ENCODE measurements around the gene LILRB1. TPM values are rescaled to one million over a fixed set of nuclear protein-coding genes. Genes with fewer than 3 reads are reported as not detected.

Gene LILRB1
- total and polyA plus RNA-seq, 8 donors, result 1.2 to 47.3 (median 1.6) TPM

DNA sequence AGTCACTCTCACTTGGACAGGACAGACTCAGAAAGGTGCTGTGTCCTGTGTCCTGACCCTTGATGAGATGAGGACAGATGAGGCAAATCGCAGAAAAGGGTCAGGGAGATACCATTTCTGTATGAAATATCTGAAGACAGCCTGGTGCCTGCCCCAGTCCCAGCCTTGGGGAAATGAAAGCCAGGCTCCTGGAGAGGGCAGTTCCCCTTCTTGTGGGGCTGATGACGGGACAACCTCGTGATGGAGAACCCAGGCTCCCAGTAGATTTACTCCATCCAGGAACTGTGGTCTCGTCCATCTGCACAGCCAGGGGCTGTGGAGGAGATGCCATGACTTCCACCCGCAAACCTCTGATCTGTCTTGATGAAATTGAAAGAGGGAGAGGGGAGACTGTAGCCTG lies 13.8 kb downstream of the LILRB1 start:
- H3K27ac ChIP-seq, result peak overlapping the region in 1 of 2 donors; percentile 76
- peak in 1 of 4 donors; percentile 76 for DNase-seq
- peak overlapping the region in 1 of 2 donors; percentile 19 for H3K4me3 ChIP-seq
- peaks cover 0 to 5% of the 10 kb centered on the region in 2 donors for H3K4me1 ChIP-seq
- H3K9me3 ChIP-seq, result no peaks in the 10 kb centered on the region
- TF ChIP-seq, protein P1, sequence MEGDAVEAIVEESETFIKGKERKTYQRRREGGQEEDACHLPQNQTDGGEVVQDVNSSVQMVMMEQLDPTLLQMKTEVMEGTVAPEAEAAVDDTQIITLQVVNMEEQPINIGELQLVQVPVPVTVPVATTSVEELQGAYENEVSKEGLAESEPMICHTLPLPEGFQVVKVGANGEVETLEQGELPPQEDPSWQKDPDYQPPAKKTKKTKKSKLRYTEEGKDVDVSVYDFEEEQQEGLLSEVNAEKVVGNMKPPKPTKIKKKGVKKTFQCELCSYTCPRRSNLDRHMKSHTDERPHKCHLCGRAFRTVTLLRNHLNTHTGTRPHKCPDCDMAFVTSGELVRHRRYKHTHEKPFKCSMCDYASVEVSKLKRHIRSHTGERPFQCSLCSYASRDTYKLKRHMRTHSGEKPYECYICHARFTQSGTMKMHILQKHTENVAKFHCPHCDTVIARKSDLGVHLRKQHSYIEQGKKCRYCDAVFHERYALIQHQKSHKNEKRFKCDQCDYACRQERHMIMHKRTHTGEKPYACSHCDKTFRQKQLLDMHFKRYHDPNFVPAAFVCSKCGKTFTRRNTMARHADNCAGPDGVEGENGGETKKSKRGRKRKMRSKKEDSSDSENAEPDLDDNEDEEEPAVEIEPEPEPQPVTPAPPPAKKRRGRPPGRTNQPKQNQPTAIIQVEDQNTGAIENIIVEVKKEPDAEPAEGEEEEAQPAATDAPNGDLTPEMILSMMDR (IDR thresholded peaks at IDR 0.05), result no peak
- peaks cover 0 to 34% of the 10 kb centered on the region in 2 donors for H3K27me3 ChIP-seq
- ATAC-seq, result peak; percentile 85
- intact Hi-C loops (cut with DNase I), result no loop called here
- no peaks in the 10 kb centered on the region for H3K36me3 ChIP-seq

DNA sequence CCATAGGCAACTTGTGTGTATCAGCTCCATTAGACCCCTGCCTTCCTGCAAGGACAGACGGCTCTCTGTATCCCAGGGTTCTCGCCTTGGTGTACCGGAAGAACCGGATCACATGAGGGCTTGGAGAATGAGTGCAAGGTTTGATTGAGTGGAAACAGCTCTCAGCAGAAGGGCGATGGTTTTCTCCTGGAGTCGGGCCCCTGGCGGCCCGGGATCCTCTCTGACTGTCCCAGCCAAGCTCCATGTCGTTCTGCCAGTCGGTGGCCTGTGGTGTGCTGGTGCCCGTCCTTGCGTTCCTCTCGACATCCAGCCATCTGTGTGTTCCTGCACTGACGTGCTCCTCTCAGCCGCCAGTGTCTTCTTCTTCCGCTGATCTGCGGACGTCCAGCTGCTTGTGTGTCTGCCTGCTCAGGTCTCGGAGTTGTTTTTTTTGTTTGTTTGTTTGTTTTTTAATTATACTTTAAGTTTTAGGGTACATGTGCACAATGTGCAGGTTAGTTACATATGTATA lies 16.1 kb downstream of the LILRB1 start:
- intact Hi-C loops (cut with DNase I), result no loop called here
- Histone ChIP-seq H3K27me3 (peaks cover 0 to 36% of the 10 kb centered on the region in 2 donors), H3K4me1 (peaks cover 0 to 5% of the 10 kb centered on the region in 2 donors), H3K9me3 (no peaks in the 10 kb centered on the region), H3K4me3 (no peak overlapping the region), H3K27ac (no peak overlapping the region), H3K36me3 (no peaks in the 10 kb centered on the region)
- ATAC-seq (no peak), DNase-seq (no peak)
- TF ChIP-seq, protein P1 (IDR thresholded peaks at IDR 0.05), result no peak

DNA sequence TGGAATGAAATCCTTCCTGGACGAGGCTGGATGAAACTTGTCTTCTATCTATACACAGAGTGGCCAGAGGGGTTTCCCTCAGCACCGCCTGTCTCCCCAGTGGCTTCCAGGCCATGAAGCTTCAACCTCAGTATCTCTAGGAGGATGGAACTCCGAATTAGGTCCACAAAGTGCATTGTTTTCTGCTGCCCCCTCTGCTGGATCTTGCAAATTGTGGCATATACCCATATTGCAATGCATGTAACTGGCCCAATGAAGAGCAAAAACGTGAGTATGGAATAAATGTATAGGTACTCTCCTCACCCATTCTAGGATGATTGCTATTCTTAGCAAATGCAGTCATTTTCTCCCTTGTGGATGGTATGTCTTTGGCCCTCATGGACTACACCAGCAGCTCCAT lies 17.8 kb downstream of the LILRB1 start:
- TF ChIP-seq, protein P1 (IDR thresholded peaks at IDR 0.05), result no peak

DNA sequence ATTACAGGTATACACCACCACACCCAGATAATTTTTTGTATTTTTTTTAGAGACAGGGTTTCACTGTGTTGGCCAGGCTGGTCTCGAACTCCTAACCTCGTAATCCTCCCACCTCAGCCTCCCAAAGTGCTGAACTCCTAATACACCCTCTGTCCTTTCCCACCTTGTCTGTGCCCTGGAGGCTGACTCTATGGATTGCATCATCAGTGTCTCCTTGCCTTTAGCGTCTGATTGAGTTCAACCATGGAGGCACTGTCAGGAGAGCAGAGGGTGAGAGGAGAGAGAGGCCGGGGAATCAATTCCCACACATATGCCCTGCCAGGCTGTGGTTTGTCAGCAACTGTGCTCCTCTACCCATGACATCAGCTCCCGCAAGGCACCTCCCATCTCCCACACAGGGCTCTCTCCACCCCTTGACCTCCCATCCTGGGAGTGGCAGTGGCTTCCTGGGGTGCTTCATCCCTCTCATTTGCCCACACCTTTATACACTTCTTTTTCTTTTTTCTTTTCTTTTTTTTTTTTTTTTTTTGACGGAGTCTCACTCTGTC lies 19.9 kb downstream of the LILRB1 start:
- intact Hi-C loops (cut with DNase I), result no loop called here
- Histone ChIP-seq H3K9me3 (no peaks in the 10 kb centered on the region), H3K27ac (no peak overlapping the region), H3K27me3 (peaks cover 0 to 12% of the 10 kb centered on the region in 2 donors), H3K36me3 (no peaks in the 10 kb centered on the region), H3K4me3 (no peak overlapping the region), H3K4me1 (no peaks in the 10 kb centered on the region)
- DNase-seq, result no peak
- TF ChIP-seq, protein P1 (IDR thresholded peaks at IDR 0.05), result no peak
- no peak for ATAC-seq

More for the DNA sequence above, 17.8 kb downstream of the LILRB1 start:
- H3K4me1 ChIP-seq, result no peaks in the 10 kb centered on the region
- peaks cover 0 to 20% of the 10 kb centered on the region in 2 donors for H3K27me3 ChIP-seq
- intact Hi-C loops (cut with DNase I), result no loop called here
- no peaks in the 10 kb centered on the region for H3K9me3 ChIP-seq
- H3K27ac ChIP-seq, result no peak overlapping the region
- H3K36me3 ChIP-seq, result no peaks in the 10 kb centered on the region
- no peak overlapping the region for H3K4me3 ChIP-seq
- ATAC-seq, result no peak
- DNase-seq, result no peak

DNA sequence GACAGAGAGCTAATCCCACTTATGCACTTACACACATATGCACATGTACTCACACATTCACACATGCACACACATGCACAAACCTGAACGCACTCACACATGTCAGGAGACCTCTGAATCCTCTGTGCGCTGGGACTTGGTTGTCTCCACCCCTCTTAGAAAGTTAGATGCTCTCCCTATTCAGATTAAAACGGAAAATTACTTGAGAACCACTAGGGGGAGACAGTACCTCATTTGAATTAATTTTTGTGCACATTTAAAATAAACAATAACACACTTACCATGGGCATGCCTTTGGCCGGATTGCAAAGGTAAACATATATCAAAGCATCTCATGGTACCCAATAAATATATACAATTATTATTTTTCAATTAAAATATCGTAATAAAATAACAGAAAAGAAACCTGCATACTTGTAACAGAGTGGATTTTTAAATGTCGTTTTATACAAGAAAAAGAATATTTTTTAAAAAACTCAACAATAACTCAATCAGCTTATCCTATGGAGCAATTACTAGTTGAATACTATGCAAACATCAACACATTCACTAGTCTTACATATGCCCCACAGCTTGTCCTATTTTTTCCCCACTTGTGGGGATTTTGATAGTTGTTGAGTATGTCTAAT lies 23.0 kb downstream of the LILRB1 start:
- no peaks in the 10 kb centered on the region for H3K36me3 ChIP-seq
- intact Hi-C loops (cut with DNase I), result no loop called here
- peak; percentile 49 for ATAC-seq
- no peaks in the 10 kb centered on the region for H3K4me1 ChIP-seq
- H3K9me3 ChIP-seq, result no peaks in the 10 kb centered on the region
- TF ChIP-seq, protein P1 (IDR thresholded peaks at IDR 0.05), result peak; percentile 29 to 44
- H3K27me3 ChIP-seq, result peaks cover 0 to 8% of the 10 kb centered on the region in 2 donors
- no peak for DNase-seq
- H3K4me3 ChIP-seq, result no peak overlapping the region
- no peak overlapping the region for H3K27ac ChIP-seq

All from left lung (tissue), 10 donors.